ENCODE measurements around the gene PTPRR.

DNA sequence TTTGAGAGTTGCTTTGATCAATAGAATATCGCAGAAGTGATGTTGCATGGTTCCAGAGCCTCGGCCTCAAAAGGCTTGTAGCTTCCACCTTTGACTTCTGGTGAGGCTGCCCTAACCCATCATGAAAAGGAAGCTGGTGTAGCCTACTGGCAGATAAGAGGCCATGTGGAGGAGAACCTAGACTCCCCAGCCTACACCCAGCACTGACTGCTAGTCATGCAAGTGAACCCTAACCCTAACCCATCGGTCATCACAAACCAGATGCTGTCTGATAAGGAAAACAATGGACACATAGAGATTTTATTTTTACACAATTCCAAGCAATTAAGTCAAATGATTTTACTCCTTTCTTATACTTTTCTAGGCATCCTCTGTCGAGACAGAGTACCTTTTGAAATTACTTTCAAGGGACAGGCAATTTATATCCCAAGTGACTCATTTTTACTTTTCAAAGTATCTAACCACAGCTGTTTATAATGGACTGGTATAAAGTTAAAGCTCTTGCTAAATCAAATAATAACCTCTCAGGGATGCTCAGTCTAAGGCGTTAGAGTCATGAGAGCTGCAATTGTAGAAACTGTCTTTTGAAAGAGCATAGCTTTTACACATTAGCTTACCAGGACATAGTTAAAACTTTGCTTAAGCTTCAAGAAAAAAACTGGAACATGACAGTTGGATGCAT is 300.9 kb downstream of the PTPRR start:
- TF ChIP-seq EP300 (IDR thresholded peaks at IDR 0.05): no peak
- TF ChIP-seq, protein P1, sequence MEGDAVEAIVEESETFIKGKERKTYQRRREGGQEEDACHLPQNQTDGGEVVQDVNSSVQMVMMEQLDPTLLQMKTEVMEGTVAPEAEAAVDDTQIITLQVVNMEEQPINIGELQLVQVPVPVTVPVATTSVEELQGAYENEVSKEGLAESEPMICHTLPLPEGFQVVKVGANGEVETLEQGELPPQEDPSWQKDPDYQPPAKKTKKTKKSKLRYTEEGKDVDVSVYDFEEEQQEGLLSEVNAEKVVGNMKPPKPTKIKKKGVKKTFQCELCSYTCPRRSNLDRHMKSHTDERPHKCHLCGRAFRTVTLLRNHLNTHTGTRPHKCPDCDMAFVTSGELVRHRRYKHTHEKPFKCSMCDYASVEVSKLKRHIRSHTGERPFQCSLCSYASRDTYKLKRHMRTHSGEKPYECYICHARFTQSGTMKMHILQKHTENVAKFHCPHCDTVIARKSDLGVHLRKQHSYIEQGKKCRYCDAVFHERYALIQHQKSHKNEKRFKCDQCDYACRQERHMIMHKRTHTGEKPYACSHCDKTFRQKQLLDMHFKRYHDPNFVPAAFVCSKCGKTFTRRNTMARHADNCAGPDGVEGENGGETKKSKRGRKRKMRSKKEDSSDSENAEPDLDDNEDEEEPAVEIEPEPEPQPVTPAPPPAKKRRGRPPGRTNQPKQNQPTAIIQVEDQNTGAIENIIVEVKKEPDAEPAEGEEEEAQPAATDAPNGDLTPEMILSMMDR (IDR thresholded peaks at IDR 0.05): no peak
